Sciatic nerve (tissue), 2 donors: ENCODE results near the gene APPL2. TPM values are rescaled to one million over a fixed set of nuclear protein-coding genes. Genes with fewer than 3 reads are reported as not detected.

Source experiments
- ATAC-seq: fragments of 200-7000 bp; cut with Tn5 transposase; one replicate; pipeline ENCODE4 v1.9.1; 2020; ENCODE audit warnings: mild to moderate bottlenecking, moderate library complexity
- DNase-seq: peaks from one replicate; pipeline ENCODE4 v3.0.0-alpha.2; 2020; ENCODE audit warnings: low spot score
- intact Hi-C: fragments of 100-400 bp; cut with DNase I; formaldehyde crosslinking; loops from one replicate; pipeline ENCODE4 v1.14.2; 2022
- total RNA-seq: library from RNA; stranded (reverse); fragmentation: NEBNext Ultra II Directional; extraction: Animal tissue kit (Norgen Biotek cat#: 25700); gene quantifications from one replicate; pipeline ENCODE4 v1.2.1, GENCODE V29; 2021
- donor health status: DM: no; HTN: no; CAD: no.
- donor health status: DM: no; HTN: no; CAD: no.

Gene APPL2, protein sequence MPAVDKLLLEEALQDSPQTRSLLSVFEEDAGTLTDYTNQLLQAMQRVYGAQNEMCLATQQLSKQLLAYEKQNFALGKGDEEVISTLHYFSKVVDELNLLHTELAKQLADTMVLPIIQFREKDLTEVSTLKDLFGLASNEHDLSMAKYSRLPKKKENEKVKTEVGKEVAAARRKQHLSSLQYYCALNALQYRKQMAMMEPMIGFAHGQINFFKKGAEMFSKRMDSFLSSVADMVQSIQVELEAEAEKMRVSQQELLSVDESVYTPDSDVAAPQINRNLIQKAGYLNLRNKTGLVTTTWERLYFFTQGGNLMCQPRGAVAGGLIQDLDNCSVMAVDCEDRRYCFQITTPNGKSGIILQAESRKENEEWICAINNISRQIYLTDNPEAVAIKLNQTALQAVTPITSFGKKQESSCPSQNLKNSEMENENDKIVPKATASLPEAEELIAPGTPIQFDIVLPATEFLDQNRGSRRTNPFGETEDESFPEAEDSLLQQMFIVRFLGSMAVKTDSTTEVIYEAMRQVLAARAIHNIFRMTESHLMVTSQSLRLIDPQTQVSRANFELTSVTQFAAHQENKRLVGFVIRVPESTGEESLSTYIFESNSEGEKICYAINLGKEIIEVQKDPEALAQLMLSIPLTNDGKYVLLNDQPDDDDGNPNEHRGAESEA
- 53.4 TPM for total RNA-seq

DNA sequence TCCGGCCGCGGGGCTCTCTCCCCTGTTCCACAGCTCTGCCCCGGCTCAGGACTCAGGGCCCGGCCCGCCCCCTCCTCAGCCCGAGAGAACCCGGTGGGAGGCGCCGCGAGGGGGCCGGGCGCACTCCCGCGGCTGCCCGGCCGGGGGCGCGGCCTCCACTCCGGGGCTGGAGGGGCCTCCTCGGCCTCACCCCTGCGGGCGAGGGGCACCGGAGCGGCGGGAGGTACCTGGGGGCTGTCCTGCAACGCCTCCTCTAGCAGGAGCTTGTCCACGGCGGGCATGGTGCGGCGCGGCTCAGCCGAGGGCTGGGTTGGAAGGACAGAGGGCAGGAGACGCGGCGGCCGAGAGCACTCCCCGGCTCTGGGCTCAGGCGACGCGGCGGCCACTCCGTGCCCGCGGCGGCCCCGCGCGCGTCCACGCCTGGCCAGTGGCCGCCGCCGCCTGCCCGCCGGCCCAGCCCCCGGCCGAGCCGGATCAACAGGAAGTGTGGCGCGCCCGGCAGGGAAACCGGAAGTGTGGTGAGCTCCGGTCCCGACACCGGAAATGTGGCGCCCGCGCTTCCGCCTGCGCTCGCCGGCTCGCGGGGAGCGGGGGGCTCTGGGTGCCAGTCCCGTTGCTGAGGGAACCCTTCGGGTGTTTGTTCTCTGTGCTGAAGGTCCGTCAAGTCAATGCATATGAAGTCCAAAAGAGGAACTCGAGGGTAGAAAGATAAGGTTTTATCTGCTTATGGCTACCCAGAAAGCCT, at the start of gene APPL2:
TSS of gene APPL2 (minus strand) at position 443 of the 745 bp plus-strand sequence. CDS start at position 281, 162 bp downstream.
- intact Hi-C loops, result no loop called here
- peak; percentile 94 for DNase-seq
- peak; percentile 97 for ATAC-seq

DNA sequence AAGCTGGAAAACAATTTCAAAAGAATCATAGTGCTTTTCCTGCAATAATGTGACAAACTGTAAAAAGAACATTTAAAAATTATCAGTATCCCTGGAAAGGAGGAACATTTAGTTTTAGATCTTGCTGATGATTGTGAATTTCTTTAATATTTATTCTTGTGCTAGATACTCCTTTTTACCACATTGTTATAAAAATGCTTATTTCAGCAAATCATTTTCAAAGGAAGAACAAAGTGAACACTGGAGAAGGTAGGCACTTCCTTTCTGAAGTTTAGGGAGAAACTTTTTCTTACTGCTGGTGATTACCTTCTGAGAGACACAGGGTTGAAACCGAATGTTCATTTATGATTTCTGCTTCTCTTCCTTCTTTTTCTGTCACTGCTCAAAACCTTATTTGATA, 49.4 kb upstream of the APPL2 start:
- ATAC-seq (no peak), DNase-seq (no peak)
- intact Hi-C loops, result no loop called here

DNA sequence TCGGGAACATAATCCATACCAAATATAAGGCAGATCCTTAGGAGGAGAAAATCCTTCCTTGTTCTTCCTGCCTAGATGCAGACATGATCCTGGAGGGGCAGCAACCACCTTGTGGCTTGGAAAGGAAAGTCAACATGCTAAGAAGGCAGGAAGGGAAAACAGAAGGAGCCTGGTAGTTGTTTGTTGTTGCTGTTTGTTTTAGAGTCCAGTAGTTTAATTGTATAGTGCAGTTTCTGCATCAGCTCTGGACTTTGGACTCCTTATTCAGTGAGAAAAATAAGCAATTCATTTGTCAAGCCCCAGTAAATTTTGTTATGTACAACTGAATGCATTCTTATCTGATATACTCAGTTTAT, 45.7 kb upstream of the APPL2 start:
- no peak for ATAC-seq
- no peak for DNase-seq
- intact Hi-C loops, result no loop called here

DNA sequence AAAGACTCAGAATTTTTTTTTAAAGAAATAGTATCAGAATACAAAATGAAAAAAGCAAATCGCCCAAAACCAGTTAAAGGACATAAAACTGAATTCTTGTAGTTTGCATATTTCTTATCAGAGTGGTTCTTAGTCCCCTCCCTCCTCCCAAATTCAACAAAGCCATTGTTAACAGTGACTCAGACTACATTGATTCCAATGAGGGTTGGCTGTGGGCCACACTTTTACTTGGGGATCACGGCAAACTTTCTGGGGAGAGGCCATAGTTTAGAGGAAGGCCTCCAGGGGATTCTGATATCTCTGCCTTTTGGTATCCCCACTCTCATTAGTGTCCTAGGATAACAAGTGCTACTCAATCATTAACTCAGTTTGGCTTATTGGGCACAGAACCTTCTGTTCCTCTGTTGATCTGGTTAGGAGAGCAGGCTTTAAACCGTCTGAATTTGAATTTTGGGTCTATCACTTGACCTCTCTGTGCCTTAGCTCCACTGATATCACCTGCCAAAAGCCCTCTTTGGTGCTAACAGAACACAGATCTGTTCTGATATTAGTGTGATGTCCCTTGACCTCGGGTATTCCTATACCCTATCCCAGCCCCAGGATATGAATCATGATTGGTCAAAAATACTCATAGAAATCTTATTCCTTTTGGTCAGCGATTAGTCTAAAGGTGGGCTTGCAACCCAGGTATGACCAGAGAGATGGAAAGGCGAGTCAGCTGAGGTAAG, 45.2 kb upstream of the APPL2 start:
- ATAC-seq (no peak), DNase-seq (no peak)
- intact Hi-C loops, result no loop called here

DNA sequence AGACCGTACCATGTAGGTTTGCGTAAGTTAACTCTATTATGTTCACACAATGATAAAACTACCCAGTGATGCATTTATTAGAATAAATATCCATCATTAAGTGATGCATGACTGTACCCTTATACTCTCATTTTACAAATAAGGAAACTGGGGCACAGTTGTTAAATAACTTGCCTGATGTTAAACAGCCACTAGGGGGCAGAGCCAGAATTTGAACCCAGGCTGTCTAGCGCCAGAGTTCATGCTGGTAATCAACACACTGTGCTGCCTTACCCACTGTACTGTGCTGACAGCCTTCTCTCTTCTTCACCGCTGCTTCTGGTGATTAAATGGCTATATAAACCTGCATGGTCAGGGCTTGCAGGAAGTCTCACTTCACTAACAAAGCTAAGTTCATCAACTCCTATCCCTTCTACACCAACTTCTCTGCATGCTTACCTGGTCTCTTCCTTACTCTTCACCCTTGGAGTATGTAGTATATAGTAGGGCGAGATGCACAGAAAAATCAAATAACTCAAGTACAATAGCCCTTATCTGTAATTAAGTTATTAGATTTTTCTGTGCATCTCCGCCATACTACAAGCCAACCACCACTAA, 43.6 kb upstream of the APPL2 start:
- DNase-seq, result no peak
- intact Hi-C loops, result no loop called here

DNA sequence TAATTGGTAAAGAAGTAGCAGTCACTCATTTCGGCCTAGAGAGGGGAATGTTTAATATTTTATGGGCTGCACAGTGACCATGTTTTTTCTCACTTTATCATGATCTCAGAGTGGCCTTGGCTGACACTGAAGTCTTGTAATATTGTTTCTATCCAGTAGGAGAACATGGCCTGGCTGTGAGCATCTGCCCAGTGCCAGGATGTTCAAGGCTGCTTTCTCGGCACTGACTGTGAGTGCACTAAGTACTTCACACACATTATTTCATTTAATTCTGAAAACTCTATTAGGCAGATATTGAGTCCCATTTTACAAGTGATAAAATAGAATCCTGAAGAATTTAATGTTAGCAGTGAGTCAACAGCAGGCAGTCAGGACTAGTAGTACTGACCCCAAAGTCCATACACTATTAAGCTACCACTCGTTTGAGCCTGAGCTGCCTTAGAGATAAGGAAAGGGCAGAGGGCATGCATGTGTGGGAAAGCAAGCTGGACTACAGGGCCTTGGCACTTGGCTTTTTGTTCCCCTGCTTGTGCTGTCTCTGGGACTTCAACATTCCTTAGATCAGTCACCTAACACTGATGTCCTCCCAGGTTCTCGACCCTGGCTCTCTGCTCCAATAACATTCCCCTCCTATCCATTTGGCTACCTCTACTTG, 42.2 kb upstream of the APPL2 start:
- ATAC-seq (peak; percentile 38), DNase-seq (no peak)
- intact Hi-C loops, result no loop called here

More for the DNA sequence above, 43.6 kb upstream of the APPL2 start:
- ATAC-seq, result peak; percentile 49

DNA sequence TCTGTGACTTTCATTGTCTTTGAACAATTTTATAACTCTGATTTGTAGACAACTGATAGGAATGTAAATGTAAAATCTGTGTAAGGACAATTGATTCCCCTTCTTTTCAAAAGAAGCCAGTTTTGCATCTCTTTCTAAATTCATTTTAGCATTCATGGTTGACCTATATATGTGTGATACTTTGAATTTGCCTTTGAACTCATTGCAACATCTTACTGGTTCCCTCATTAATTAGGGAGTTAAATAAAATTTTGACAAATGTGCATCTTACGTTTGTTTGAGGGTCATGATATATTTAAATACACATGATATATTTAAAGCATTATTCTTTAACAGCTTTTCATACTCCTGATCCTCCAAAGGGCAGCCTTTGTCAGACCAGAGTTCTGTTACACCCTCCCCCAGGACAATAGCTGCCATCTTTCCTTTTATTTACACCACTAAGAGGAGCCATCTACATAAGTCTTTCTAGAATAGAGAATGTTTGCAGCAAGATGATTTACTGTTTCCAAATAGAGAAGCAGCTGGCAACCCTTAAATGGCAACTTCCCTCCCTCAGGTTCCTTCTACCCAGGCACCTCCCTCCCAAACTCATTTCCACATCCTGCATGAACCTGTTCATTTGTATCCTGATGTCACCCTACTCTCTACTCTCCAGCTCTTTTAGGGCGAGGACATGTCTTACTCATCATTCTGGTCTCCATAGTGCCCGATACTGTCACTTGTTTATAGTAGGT, 40.2 kb upstream of the APPL2 start:
- no peak for DNase-seq
- intact Hi-C loops, result no loop called here

DNA sequence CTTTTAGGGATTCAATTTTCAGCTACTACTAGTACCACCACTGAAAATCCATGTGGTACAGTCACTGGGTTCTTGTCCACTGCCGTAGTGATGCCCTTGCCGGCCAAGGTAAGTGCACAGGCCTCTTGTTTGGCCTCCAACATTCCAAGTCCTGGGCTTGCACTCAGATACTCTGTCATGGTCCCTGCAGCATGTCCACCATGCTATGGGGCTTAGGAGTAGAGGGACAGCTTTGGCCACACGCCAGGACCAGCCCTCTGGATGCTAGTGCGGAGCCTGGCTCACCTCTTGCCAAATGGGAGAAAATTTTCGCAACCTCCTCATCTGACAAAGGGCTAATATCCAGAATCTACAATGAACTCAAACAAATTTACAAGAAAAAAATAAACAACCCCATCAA, 38.6 kb upstream of the APPL2 start:
- intact Hi-C loops, result no loop called here
- DNase-seq (no peak), ATAC-seq (no peak)

More for the DNA sequence above, 40.2 kb upstream of the APPL2 start:
- ATAC-seq, result no peak

DNA sequence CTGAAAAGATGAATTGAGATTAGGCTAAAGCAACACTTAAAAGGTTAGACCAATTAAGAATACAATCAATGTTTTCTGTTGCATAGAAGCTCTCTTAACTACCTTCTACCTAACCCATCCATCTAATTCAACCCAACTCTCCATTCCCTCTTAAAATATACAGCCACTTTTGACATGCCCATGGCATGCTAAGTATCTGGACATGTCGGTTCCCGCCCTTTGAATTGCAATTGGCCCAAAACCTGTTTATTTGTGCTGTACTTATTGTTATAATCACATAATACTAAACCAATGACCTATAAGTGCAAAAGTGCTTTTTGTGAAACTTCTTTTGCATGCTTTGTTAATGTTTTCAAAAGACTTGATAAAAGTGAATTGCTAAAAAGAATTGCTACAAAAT, 37.6 kb upstream of the APPL2 start:
- ATAC-seq, result no peak
- intact Hi-C loops, result no loop called here
- no peak for DNase-seq

DNA sequence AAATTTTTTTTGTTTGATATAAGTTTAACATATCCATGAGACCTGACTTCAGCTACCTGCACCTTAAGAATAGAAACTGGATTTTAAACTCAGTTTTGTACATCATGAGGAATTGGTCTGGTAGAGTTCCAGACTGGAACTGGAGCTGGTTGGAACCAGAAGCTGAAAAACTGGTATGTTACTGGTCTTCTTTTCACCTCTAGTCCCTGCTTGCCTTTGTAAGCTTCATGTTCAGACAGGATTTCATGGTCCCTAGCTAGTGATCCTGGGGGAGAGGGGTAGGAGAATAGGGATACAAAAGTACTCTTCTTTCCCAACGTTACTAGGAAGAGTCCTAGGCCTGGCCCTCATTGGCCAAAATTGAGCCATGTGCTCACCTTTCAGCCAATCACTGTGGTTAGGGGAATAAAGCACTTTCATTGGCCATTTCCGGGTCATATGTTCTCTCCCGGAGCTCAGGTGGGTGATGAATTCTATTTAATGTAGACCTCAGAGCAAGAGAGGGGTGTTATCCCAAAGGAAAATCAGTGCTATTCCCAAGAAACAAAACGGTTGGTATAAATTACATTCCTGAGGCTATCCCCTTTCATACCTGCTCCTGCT, 36.9 kb upstream of the APPL2 start:
- intact Hi-C loops, result no loop called here
- ATAC-seq (no peak), DNase-seq (no peak)

DNA sequence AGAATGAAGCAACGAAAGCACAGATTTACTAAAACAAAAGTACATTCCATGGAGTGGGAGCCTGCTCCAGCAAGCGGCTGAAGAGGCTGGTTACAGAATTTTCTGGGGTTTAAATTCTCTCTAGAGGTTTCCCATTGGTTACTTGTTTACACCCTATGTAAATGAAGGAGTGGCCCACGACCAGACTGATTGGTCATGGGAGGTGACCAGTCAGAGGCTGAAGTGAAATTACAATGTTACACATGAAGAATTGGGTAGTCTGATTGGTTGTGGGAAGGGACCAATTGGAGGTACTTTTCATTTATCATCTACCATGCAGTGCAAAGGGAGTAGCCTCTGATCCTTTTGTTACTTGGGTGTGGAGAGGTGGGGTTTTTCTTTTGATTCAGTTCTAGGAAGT, 36.2 kb upstream of the APPL2 start:
- intact Hi-C loops, result no loop called here
- DNase-seq (no peak), ATAC-seq (no peak)

DNA sequence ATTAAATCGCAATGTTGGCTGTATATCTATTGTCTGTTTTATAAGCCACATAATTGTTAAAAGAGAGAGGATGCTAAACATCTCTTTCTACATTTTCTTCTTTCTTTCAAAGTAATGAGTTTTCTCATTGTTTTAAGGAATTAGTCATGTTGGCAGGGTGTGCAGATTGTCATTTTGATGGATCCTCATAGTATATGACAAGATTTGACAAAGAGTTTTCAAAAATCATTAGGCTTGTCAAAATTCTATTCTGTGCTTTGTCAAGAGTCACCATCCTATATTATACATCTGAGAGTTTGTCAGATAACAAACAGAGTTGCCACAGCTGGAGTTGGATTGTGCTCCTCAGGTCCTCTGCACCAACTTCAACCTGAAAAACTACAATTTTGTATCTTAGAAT, 35.4 kb upstream of the APPL2 start:
- DNase-seq, result no peak
- intact Hi-C loops, result no loop called here
- no peak for ATAC-seq

DNA sequence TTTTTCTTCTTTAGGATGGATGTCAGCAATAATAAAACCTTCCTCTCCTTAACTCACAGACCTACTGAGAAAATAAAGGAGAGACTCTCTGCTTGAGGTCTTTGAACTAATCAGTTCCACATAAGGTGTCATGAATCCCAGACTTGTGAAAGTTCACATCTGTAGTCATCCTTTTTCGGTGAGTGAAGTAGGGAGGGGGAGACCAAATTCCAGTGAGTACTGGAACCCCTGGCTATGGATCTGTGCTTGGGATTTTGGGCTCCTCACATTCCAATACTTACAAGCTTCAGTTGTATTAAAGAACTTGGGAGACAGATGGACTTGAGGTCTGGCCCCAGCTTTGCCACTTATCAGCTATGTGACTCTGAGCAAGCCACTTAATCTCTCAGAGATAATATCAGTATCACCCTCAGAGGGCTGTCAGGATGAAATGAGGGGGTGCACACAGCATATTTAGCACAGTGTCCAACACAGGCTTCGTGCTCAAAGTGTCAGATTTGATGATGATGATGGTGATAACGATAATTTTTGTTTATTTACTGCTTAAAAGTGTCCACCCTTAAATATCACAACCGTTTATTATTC, 34.8 kb upstream of the APPL2 start:
- no peak for DNase-seq
- intact Hi-C loops, result no loop called here
- ATAC-seq, result no peak

DNA sequence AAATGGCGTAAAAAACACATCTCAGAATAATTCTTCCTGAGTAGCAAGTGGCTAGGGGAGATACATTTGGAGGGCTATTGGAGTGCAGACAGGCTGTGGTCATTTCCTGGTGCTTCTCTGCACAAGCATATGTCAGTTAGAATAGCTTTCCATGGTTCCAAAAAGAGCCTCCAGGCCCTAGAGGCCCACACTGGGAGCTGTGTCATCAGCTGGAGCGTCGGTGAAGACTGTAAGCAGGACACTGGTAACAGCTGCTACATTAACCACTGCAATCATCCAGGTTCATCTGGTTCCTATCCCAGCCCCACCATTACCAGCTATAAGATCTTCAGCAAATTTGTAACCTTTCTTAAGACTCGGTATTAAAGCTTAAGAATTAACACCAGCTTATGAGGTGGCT, 31.7 kb upstream of the APPL2 start:
- intact Hi-C loops, result no loop called here
- ATAC-seq (no peak), DNase-seq (no peak)

DNA sequence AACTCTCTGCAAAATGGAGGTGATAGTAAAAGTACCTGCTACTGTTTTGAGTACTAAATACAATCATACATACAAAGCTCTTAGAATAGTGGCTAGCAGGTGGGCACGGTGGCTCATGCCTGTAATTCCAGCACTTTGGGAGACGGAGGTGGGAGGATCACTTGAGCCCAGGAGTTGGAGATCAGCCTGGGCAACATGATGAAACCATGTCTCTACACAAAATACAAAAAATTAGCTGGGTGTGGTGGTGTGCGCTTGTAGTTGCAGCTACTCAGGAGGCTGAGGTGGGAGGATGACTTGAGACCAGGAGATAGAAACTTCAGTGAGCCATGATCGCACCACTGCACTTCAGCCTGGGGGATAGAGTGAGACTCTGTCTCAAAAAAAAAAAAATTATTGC, 28.8 kb upstream of the APPL2 start:
- DNase-seq (no peak), ATAC-seq (no peak)
- intact Hi-C loops, result no loop called here

DNA sequence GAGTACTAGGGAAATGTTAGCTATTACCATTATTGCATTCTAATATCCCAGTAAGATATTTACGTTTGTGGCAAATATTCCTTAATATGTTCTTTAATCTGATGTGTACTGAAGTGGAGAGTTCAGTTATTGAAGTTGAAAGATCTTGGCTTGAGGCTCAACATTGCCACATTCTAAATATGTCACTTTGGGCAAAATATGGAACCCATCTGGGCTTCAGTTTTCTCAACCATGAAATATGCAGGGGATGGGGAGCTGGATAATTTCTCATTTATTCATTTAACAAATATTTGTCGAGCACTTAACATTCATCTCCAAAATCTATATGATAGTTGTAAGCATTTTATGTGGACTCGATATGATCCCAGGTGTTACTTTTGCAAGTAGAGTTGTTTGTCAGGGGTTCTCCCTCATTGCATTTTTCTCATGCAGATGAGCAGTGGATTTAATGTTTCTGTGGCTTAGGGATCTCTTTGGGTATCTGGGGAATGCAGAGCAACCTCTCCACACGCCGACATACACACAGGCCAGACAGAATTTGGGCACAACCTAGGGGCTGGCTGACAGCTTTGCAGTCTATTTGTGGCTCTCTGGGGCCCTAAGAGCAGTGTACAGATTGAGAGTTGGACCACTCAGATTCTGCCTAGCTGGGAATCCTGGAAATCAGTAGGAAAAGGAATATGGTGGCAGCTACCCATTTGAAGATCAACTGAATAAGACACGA, 26.6 kb upstream of the APPL2 start:
- intact Hi-C loops, result no loop called here
- ATAC-seq, result no peak
- no peak for DNase-seq

DNA sequence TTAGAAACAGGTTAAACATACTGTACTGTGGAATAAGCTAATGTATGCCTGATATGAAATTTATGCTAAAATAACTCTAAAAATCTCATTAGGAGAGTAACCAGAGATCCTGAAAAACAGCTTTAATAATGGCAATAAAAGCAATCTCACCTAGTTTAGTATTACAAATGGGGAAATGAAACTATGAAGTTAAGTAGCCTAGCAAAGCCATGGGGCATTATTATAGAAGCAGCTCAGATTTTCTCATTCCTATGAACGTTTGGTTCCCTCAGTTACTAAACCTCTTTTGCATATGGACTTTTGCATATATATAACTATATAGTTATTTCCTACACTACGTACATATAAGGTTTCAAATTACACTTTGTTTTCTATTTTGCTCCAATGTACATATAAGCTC, 25.0 kb upstream of the APPL2 start:
- intact Hi-C loops, result no loop called here
- ATAC-seq, result no peak
- DNase-seq, result no peak
